HEK293T (cell line): ENCODE data around the gene PLA2G4C.

ENCODE experiments used
- ARNT ChIP-seq: fragments of 450-650 bp; IDR thresholded peaks from 2 replicates; pipeline ENCODE4 v1.6.1; 2017; ENCODE audit warnings: mild to moderate bottlenecking
- BHLHE40 ChIP-seq: fragments of 450-650 bp; IDR thresholded peaks from 2 replicates; pipeline ENCODE4 v1.6.1; 2016; ENCODE audit warnings: mild to moderate bottlenecking, moderate library complexity, borderline replicate concordance
- CTBP1 ChIP-seq: fragments of 450-650 bp; IDR thresholded peaks from 2 replicates; pipeline ENCODE4 v1.6.1; 2016; ENCODE audit warnings: borderline replicate concordance
- ELF4 ChIP-seq: fragments of 450-650 bp; IDR thresholded peaks from 2 replicates; pipeline ENCODE4 v1.6.1; 2017; ENCODE audit warnings: antibody characterized with exemption
- FOXA1 ChIP-seq: fragments of 450-650 bp; IDR thresholded peaks from 2 replicates; pipeline ENCODE4 v1.6.1; 2016; ENCODE audit warnings: mild to moderate bottlenecking
- HDGF ChIP-seq: fragments of 450-650 bp; IDR thresholded peaks from 2 replicates; pipeline ENCODE4 v1.6.1; 2017; ENCODE audit warnings: antibody characterized with exemption, borderline replicate concordance
- L3MBTL2 ChIP-seq: fragments of 450-650 bp; conservative IDR thresholded peaks from 2 replicates; pipeline ENCODE4 v1.6.1; 2016; ENCODE audit warnings: mild to moderate bottlenecking
- NFRKB ChIP-seq: fragments of 450-650 bp; IDR thresholded peaks from 2 replicates; pipeline ENCODE4 v1.6.1; 2016; ENCODE audit warnings: mild to moderate bottlenecking, moderate library complexity
- PKNOX1 ChIP-seq: fragments of 450-650 bp; IDR thresholded peaks from 2 replicates; pipeline ENCODE4 v1.6.1; 2016
- SUZ12 ChIP-seq: fragments of 450-650 bp; IDR thresholded peaks from 2 replicates; pipeline ENCODE4 v1.6.1; 2016; ENCODE audit warnings: mild to moderate bottlenecking
- TARDBP ChIP-seq: fragments of 450-650 bp; IDR thresholded peaks from 2 replicates; pipeline ENCODE4 v1.6.1; 2016

- TF ChIP-seq ELF4 (no peak), L3MBTL2 (no peak), HDGF (no peak), PKNOX1 (no peak), BHLHE40 (no peak), TARDBP (no peak), CTBP1 (no peak), NFRKB (no peak), SUZ12 (no peak), FOXA1 (no peak), ARNT (no peak)
Measured at GRCh38 chr19:48120505-48120904, 9.9 kb upstream of the PLA2G4C start.
